Measurements from ENCODE around the gene FBP1.

Gene FBP1

DNA sequence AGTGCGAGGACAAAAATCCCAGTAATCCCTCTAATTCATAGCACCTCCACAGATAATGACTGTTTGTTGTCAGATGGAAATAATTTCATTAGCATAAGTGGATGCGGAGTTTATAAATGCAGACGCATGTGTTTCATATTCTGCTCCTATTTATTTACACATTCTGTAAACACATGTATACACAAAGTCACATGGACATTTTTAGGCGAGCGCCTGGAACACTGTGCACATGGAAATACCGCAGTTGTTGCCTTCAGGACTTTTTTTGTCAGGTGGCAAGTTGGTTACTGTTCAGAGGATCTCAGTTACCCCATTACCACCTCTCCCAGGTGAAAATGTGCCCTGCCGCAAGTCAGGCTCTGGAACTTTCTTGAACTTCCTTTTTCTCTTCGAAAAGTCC lies 40.3 kb upstream of the FBP1 start:
- Histone ChIP-seq H3K79me2 (ENCODE audit: insufficient read depth, low read length) (no peaks in the 10 kb centered on the region), H2AFZ (ENCODE audit: low read length) (no peak overlapping the region), H4K20me1 (ENCODE audit: insufficient read depth, low read length, poor library complexity, severe bottlenecking) (no peaks in the 10 kb centered on the region), H3K9me3 (ENCODE audit: insufficient read depth, low read depth, low read length) (no peaks in the 10 kb centered on the region), H3F3A (ENCODE audit: low read depth) (no peaks in the 10 kb centered on the region), H3K36me3 (ENCODE audit: insufficient read depth, low read length) (no peaks in the 10 kb centered on the region), H3K9ac (ENCODE audit: low read depth, low read length, poor library complexity, severe bottlenecking) (no peak overlapping the region), H3K4me1 (ENCODE audit: insufficient read depth, low read length, poor library complexity, severe bottlenecking) (no peaks in the 10 kb centered on the region), H3K4me3 (ENCODE audit: low read length, poor library complexity, severe bottlenecking) (no peak overlapping the region), H3K27me3 (ENCODE audit: insufficient read depth, low read length, poor library complexity, severe bottlenecking) (no peaks in the 10 kb centered on the region), H3K9me2 (replicated peaks; ENCODE audit: low read depth, low read length) (no peaks in the 10 kb centered on the region), H3K4me2 (ENCODE audit: low read depth, low read length, poor library complexity, severe bottlenecking) (no peak overlapping the region)
- no peak for TF ChIP-seq EZH2phosphoT487 (IDR thresholded peaks at IDR 0.05; ENCODE audit: borderline replicate concordance)
- TF ChIP-seq, protein P1, sequence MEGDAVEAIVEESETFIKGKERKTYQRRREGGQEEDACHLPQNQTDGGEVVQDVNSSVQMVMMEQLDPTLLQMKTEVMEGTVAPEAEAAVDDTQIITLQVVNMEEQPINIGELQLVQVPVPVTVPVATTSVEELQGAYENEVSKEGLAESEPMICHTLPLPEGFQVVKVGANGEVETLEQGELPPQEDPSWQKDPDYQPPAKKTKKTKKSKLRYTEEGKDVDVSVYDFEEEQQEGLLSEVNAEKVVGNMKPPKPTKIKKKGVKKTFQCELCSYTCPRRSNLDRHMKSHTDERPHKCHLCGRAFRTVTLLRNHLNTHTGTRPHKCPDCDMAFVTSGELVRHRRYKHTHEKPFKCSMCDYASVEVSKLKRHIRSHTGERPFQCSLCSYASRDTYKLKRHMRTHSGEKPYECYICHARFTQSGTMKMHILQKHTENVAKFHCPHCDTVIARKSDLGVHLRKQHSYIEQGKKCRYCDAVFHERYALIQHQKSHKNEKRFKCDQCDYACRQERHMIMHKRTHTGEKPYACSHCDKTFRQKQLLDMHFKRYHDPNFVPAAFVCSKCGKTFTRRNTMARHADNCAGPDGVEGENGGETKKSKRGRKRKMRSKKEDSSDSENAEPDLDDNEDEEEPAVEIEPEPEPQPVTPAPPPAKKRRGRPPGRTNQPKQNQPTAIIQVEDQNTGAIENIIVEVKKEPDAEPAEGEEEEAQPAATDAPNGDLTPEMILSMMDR (conservative IDR thresholded peaks at IDR 0.05; ENCODE audit: low read length) = no peak

DNA sequence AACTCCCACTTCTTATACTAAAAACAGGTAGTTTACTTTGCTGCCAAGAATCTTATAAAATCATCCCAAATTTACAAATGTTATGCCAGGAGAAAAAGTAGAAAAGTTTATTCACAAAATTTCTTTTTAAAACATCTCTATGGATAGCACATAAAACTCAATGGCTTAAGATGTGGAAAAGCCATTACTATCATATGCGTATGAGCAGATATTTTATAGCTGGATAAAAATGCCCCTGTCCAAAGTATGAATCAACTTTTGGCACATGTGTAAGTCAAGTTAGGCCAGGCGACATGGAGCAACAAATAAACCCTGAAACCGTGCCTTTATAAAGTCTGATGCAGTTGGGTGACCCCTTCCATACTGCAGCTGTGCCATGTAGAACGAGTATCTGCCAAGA lies 38.6 kb upstream of the FBP1 start:
- Histone ChIP-seq H3K4me2 (ENCODE audit: low read depth, low read length, poor library complexity, severe bottlenecking) (no peak overlapping the region), H3K4me3 (ENCODE audit: low read length, poor library complexity, severe bottlenecking) (no peak overlapping the region), H3K4me1 (ENCODE audit: insufficient read depth, low read length, poor library complexity, severe bottlenecking) (no peaks in the 10 kb centered on the region), H4K20me1 (ENCODE audit: insufficient read depth, low read length, poor library complexity, severe bottlenecking) (no peaks in the 10 kb centered on the region), H3K9me3 (ENCODE audit: insufficient read depth, low read depth, low read length) (no peaks in the 10 kb centered on the region), H3K9me2 (replicated peaks; ENCODE audit: low read depth, low read length) (no peaks in the 10 kb centered on the region), H3K9ac (ENCODE audit: low read depth, low read length, poor library complexity, severe bottlenecking) (no peak overlapping the region), H3F3A (ENCODE audit: low read depth) (no peaks in the 10 kb centered on the region), H2AFZ (ENCODE audit: low read length) (no peak overlapping the region), H3K79me2 (ENCODE audit: insufficient read depth, low read length) (no peaks in the 10 kb centered on the region), H3K36me3 (ENCODE audit: insufficient read depth, low read length) (no peaks in the 10 kb centered on the region), H3K27me3 (ENCODE audit: insufficient read depth, low read length, poor library complexity, severe bottlenecking) (no peaks in the 10 kb centered on the region)
- TF ChIP-seq, protein P1 (conservative IDR thresholded peaks at IDR 0.05; ENCODE audit: low read length) = no peak
- no peak for TF ChIP-seq EZH2phosphoT487 (IDR thresholded peaks at IDR 0.05; ENCODE audit: borderline replicate concordance)

DNA sequence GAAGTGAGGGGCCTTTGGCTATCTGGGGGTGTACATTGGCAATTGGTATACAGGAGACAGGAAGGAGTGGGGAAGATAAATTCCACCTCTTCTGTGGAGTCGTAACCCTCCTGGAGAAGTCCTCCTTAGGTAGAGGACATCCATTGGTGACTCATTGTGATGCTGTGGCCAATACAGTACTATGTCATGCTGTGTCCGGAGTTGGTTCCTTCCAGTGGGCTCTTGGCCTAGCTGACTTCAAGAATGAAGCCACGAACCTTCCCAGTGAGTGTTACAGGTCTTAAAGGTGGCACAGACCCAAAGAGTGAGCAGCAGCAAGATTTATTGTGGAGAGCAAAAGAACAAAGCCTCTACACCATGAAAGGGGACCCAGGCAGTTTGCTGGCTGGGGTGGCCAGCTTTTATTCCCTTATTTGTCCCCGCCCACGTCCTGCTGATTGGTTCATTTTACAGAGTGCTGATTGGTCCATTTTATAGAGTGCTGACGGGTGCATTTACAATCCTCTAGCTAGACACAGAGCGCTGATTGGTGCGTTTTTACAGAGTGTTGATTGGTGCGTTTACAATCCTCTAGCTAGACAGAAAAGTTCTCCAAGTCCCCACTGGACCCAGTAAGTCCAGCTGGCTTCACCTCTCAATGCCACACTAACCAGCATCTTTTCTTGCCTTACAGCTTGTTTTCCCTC lies 37.3 kb upstream of the FBP1 start:
- TF ChIP-seq, protein P1 (conservative IDR thresholded peaks at IDR 0.05; ENCODE audit: low read length) = no peak
- TF ChIP-seq EZH2phosphoT487 (IDR thresholded peaks at IDR 0.05; ENCODE audit: borderline replicate concordance) = no peak
- H3K79me2 ChIP-seq (ENCODE audit: insufficient read depth, low read length) = no peaks in the 10 kb centered on the region
- H3K9me2 ChIP-seq (replicated peaks; ENCODE audit: low read depth, low read length) = no peaks in the 10 kb centered on the region
- no peaks in the 10 kb centered on the region for H3K27me3 ChIP-seq (ENCODE audit: insufficient read depth, low read length, poor library complexity, severe bottlenecking)
- no peak overlapping the region for H2AFZ ChIP-seq (ENCODE audit: low read length)
- H3K4me1 ChIP-seq (ENCODE audit: insufficient read depth, low read length, poor library complexity, severe bottlenecking) = no peaks in the 10 kb centered on the region
- no peaks in the 10 kb centered on the region for H3K36me3 ChIP-seq (ENCODE audit: insufficient read depth, low read length)
- no peaks in the 10 kb centered on the region for H3K9me3 ChIP-seq (ENCODE audit: insufficient read depth, low read depth, low read length)
- no peaks in the 10 kb centered on the region for H3F3A ChIP-seq (ENCODE audit: low read depth)
- no peak overlapping the region for H3K4me2 ChIP-seq (ENCODE audit: low read depth, low read length, poor library complexity, severe bottlenecking)
- H3K9ac ChIP-seq (ENCODE audit: low read depth, low read length, poor library complexity, severe bottlenecking) = no peak overlapping the region
- no peak overlapping the region for H3K4me3 ChIP-seq (ENCODE audit: low read length, poor library complexity, severe bottlenecking)
- no peaks in the 10 kb centered on the region for H4K20me1 ChIP-seq (ENCODE audit: insufficient read depth, low read length, poor library complexity, severe bottlenecking)

All from Loucy (cell line).